Measurements from ENCODE around the gene ARL10.

GRCh38 chr5:176408590-176408989 lies 43.3 kb downstream of the ARL10 start:
- TF ChIP-seq, protein P1, sequence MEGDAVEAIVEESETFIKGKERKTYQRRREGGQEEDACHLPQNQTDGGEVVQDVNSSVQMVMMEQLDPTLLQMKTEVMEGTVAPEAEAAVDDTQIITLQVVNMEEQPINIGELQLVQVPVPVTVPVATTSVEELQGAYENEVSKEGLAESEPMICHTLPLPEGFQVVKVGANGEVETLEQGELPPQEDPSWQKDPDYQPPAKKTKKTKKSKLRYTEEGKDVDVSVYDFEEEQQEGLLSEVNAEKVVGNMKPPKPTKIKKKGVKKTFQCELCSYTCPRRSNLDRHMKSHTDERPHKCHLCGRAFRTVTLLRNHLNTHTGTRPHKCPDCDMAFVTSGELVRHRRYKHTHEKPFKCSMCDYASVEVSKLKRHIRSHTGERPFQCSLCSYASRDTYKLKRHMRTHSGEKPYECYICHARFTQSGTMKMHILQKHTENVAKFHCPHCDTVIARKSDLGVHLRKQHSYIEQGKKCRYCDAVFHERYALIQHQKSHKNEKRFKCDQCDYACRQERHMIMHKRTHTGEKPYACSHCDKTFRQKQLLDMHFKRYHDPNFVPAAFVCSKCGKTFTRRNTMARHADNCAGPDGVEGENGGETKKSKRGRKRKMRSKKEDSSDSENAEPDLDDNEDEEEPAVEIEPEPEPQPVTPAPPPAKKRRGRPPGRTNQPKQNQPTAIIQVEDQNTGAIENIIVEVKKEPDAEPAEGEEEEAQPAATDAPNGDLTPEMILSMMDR (IDR thresholded peaks at IDR 0.05; ENCODE audit: borderline replicate concordance, extremely low read depth, low read length, poor library complexity, severe bottlenecking): no peak
- no peak for TF ChIP-seq EZH2 (IDR thresholded peaks at IDR 0.05; ENCODE audit: borderline replicate concordance, low read depth, low read length, severe bottlenecking)

Measured in DND-41 (cell line).